Midbrain (tissue), 1 donor: ENCODE measurements around the gene ZNF524.

Experiments used
- DNase-seq: peaks from one replicate; lab custom pipeline; 2025; lab: John Stamatoyannopoulos, UW

The ZNF524 gene

GRCh38 chr19:55642153-55643002, 42.3 kb downstream of the ZNF524 start:
- no peak for DNase-seq

- peak; percentile 68 for DNase-seq
Measured at GRCh38 chr19:55643003-55643886, 43.2 kb downstream of the ZNF524 start, which contains the start of gene ZNF581. TSS of gene ZNF581 (plus strand) at chr19:55643649. CDS start at chr19:55644572, 923 bp downstream.

- DNase-seq: no peak
Measured at GRCh38 chr19:55643887-55644176, 43.7 kb downstream of the ZNF524 start.

GRCh38 chr19:55644191-55644833, 44.2 kb downstream of the ZNF524 start:
- DNase-seq: no peak

- DNase-seq: no peak
Measured at GRCh38 chr19:55644842-55645511, 44.9 kb downstream of the ZNF524 start.

- DNase-seq: no peak
Measured at GRCh38 chr19:55645512-55645881, 45.4 kb downstream of the ZNF524 start.

- no peak for DNase-seq
Measured at GRCh38 chr19:55646889-55647731, 47.0 kb downstream of the ZNF524 start.

GRCh38 chr19:55647732-55648584, 47.9 kb downstream of the ZNF524 start, which contains the start of gene CCDC106:
TSS of gene CCDC106 (plus strand) at chr19:55648212. CDS start at chr19:55649047, 835 bp downstream.
- peak; percentile 76 for DNase-seq

GRCh38 chr19:55648585-55649267, 48.6 kb downstream of the ZNF524 start:
- DNase-seq: no peak

GRCh38 chr19:55649268-55650125, 49.4 kb downstream of the ZNF524 start:
- DNase-seq: no peak

GRCh38 chr19:55650126-55650557, 50.1 kb downstream of the ZNF524 start:
- no peak for DNase-seq

GRCh38 chr19:55650602-55651230, 50.6 kb downstream of the ZNF524 start:
- DNase-seq: no peak

GRCh38 chr19:55651236-55651635, 51.1 kb downstream of the ZNF524 start:
- DNase-seq: no peak

GRCh38 chr19:55652311-55653128, 52.4 kb downstream of the ZNF524 start:
- no peak for DNase-seq
